ENCODE results near the gene TGM2. TPM values are rescaled to one million over a fixed set of nuclear protein-coding genes. Genes with fewer than 3 reads are reported as not detected.
A peak's percentile ranks its signal among the peaks of the same experiment; 100 is the strongest.

The TGM2 gene
- total and polyA plus RNA-seq, 2 donors from 2014 or later = 44.6 to 611 TPM

DNA sequence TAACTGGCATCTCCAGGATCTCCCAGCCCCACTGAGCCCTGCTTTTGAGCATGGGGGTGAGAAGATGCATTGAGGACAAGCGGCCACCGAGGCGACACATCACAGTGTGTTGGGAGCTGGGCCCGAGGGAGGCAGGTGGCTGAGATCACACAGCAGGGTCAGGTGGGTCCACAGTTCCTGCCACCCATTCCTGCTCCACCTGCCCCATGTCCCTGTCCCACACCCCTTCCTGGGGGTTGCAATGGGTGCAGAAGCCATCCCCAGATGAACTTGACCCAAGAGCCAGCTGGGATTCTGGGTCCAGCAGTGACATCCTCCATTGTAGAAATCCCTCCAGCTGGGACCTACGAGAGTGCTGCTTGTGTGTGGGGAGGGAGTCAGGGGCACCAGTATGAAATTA, 1.0 kb downstream of the TGM2 start:
- Histone ChIP-seq H3K36me3 (ENCODE audit: control insufficient read depth in 2 of 3, insufficient read depth in 3 of 3, low read length in 3 of 3) (no peaks in the 10 kb centered on the region), H3K9ac (ENCODE audit: low read length in 3 of 3) (peak overlapping the region in 1 of 3 donors; percentile 72), H3K27me3 (ENCODE audit: control insufficient read depth, insufficient read depth, low read length) (no peaks in the 10 kb centered on the region), H3K4me3 (ENCODE audit: low read length in 3 of 3) (peak overlapping the region in 2 of 3 donors; percentile 68 to 83), H3K27ac (ENCODE audit: low read depth in 2 of 2, low read length in 2 of 2) (no peak overlapping the region), H3K4me1 (ENCODE audit: control insufficient read depth in 2 of 3, insufficient read depth in 2 of 3, low read depth in 1 of 3, low read length in 3 of 3) (peaks cover 0 to 19% (median 6%) of the 10 kb centered on the region in 3 donors), H3K9me3 (ENCODE audit: control insufficient read depth in 2 of 3, insufficient read depth in 1 of 3, low read length in 3 of 3) (no peaks in the 10 kb centered on the region)
- FAIRE-seq (no peak), DNase-seq (peak in 1 of 5 donors; percentile 73)
- TF ChIP-seq, protein P1, sequence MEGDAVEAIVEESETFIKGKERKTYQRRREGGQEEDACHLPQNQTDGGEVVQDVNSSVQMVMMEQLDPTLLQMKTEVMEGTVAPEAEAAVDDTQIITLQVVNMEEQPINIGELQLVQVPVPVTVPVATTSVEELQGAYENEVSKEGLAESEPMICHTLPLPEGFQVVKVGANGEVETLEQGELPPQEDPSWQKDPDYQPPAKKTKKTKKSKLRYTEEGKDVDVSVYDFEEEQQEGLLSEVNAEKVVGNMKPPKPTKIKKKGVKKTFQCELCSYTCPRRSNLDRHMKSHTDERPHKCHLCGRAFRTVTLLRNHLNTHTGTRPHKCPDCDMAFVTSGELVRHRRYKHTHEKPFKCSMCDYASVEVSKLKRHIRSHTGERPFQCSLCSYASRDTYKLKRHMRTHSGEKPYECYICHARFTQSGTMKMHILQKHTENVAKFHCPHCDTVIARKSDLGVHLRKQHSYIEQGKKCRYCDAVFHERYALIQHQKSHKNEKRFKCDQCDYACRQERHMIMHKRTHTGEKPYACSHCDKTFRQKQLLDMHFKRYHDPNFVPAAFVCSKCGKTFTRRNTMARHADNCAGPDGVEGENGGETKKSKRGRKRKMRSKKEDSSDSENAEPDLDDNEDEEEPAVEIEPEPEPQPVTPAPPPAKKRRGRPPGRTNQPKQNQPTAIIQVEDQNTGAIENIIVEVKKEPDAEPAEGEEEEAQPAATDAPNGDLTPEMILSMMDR (IDR thresholded peaks at IDR 0.05; ENCODE audit: borderline replicate concordance, extremely low read depth, insufficient read depth) = no peak
- intact Hi-C loops (cut with DNase I) = loop anchor here (10.0 kb wide), 1 partner anchor 89 kb away; no protein-coding TSS in a partner anchor

DNA sequence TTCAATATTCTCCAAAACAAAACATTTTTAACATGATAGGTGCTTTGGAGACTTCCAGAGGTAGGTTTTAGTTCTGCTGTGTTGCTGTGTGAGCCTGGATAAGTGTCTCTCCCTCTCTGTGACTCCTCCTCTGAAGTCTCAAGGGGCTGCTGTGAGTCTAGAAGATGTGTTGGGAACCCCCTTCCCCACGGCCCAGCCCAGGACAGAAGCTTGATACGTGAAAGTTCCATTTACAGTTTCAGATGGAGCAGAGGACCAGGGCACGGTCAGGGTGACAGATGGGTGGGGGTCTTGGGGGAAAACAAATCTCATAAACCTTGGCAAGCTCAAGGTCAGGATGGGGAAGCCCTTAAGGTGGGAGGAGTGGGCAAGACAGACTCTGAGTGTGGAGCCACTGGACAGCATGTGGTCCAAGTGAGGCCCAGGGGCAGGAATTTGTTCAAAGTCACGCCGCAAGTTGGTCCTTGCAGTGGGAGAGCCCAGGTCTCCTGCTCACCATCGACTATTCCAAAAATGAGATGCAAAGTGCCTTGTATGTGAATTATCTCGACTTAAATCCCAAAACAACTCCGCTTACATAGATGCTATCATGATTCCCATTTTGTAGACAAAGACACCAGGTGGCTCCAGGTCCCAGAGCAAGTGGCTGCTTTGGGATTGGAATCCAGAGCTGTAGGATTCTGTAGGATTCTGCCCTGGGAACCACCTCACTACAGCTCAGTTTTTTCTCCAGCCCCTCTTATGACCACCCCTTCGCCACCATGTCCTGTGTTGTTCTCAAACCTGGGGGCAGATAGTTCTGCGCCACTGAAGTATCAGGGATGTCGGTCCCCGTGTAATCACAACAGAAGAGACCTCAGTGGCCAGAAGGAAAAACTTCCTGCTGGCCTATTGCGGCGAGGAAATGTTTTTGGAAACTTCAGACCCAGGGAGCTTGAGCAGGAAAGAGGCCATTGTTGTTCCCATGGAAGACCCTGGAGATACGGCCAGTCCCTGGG, 1.9 kb downstream of the TGM2 start:
- no peak for FAIRE-seq
- no peaks in the 10 kb centered on the region for H3K9me3 ChIP-seq (ENCODE audit: control insufficient read depth in 2 of 3, insufficient read depth in 1 of 3, low read length in 3 of 3)
- peak overlapping the region in 1 of 3 donors; percentile 68 for H3K4me3 ChIP-seq (ENCODE audit: low read length in 3 of 3)
- DNase-seq = peak in 1 of 5 donors; percentile 26
- H3K9ac ChIP-seq (ENCODE audit: low read length in 3 of 3) = no peak overlapping the region
- H3K27me3 ChIP-seq (ENCODE audit: control insufficient read depth, insufficient read depth, low read length) = no peaks in the 10 kb centered on the region
- H3K27ac ChIP-seq (ENCODE audit: low read depth in 2 of 2, low read length in 2 of 2) = peak overlapping the region in 1 of 2 donors; percentile 20
- peaks cover 0 to 14% (median 6%) of the 10 kb centered on the region in 3 donors for H3K4me1 ChIP-seq (ENCODE audit: control insufficient read depth in 2 of 3, insufficient read depth in 2 of 3, low read depth in 1 of 3, low read length in 3 of 3)
- intact Hi-C loops (cut with DNase I) = loop anchor here (10.0 kb wide), 1 partner anchor 88 kb away; no protein-coding TSS in a partner anchor
- TF ChIP-seq, protein P1 (IDR thresholded peaks at IDR 0.05; ENCODE audit: borderline replicate concordance, extremely low read depth, insufficient read depth) = no peak
- no peaks in the 10 kb centered on the region for H3K36me3 ChIP-seq (ENCODE audit: control insufficient read depth in 2 of 3, insufficient read depth in 3 of 3, low read length in 3 of 3)

DNA sequence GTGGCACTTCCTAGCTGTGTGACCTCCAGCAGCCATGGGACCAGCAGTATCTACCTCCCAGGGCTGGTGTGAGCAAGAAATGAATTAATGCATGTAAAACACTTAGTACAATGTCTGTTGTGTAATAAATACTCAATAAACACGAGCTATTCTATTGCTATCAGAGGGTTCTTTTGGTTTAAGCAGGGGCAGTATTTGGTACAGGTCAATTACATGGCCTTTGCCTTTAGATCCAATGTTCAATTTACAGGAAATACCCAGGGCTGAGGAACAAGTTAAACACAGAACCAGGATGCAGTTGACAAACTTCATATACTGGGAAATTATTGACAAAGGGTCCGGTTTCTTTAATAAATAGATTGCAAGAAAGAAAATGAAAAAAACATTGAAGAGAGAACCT, 2.9 kb downstream of the TGM2 start:
- peaks cover 0 to 20% (median 15%) of the 10 kb centered on the region in 3 donors for H3K4me1 ChIP-seq (ENCODE audit: control insufficient read depth in 2 of 3, insufficient read depth in 2 of 3, low read depth in 1 of 3, low read length in 3 of 3)
- H3K27me3 ChIP-seq (ENCODE audit: control insufficient read depth, insufficient read depth, low read length) = no peaks in the 10 kb centered on the region
- H3K9ac ChIP-seq (ENCODE audit: low read length in 3 of 3) = no peak overlapping the region
- H3K4me3 ChIP-seq (ENCODE audit: low read length in 3 of 3) = no peak overlapping the region
- TF ChIP-seq, protein P1 (IDR thresholded peaks at IDR 0.05; ENCODE audit: borderline replicate concordance, extremely low read depth, insufficient read depth) = no peak
- FAIRE-seq (no peak), DNase-seq (no peak)
- H3K36me3 ChIP-seq (ENCODE audit: control insufficient read depth in 2 of 3, insufficient read depth in 3 of 3, low read length in 3 of 3) = no peaks in the 10 kb centered on the region
- H3K27ac ChIP-seq (ENCODE audit: low read depth in 2 of 2, low read length in 2 of 2) = no peak overlapping the region
- no peaks in the 10 kb centered on the region for H3K9me3 ChIP-seq (ENCODE audit: control insufficient read depth in 2 of 3, insufficient read depth in 1 of 3, low read length in 3 of 3)
- intact Hi-C loops (cut with DNase I) = loop anchor here (10.0 kb wide), 1 partner anchor 87 kb away; no protein-coding TSS in a partner anchor

Measured in kidney (tissue), 14 donors.